H54 (cell line): Measurements from ENCODE around the gene ITIH1.

ENCODE experiments used
- DNase-seq: peaks from one replicate; pipeline ENCODE4 v3.0.0; 2011; ENCODE audit warnings: low spot score, mixed read lengths; ENCODE audit not compliant: insufficient read length
- FAIRE-seq: peaks from 3 replicates; lab custom pipeline; 2011; peaks lifted over from hg19 to GRCh38; lab: Jason Lieb, UNC
- POLR2A ChIP-seq: IDR thresholded peaks from 2 replicates; pipeline ENCODE4 v1.6.1; 2011; ENCODE audit warnings: low read depth, mild to moderate bottlenecking, low read length

ITIH1 gene

GRCh38 chr3:52790337-52790736, 12.9 kb downstream of the ITIH1 start:
- DNase-seq (no peak), FAIRE-seq (no peak)
- TF ChIP-seq POLR2A, result no peak

- no peak for TF ChIP-seq POLR2A
- DNase-seq (no peak), FAIRE-seq (no peak)
These were observed 13.3 kb downstream of the ITIH1 start for GRCh38 chr3:52790741-52791140.

GRCh38 chr3:52791366-52791765, 14.0 kb downstream of the ITIH1 start:
- DNase-seq (no peak), FAIRE-seq (no peak)
- TF ChIP-seq POLR2A, result no peak

GRCh38 chr3:52791928-52792327, 14.5 kb downstream of the ITIH1 start:
- no peak for FAIRE-seq
- no peak for TF ChIP-seq POLR2A
- no peak for DNase-seq

GRCh38 chr3:52792413-52792812, 15.0 kb downstream of the ITIH1 start:
- TF ChIP-seq POLR2A, result no peak
- FAIRE-seq, result no peak
- no peak for DNase-seq

GRCh38 chr3:52792961-52793695, 15.7 kb downstream of the ITIH1 start:
- DNase-seq (peak; percentile 29), FAIRE-seq (no peak)
- TF ChIP-seq POLR2A, result no peak

GRCh38 chr3:52793702-52794611, 16.6 kb downstream of the ITIH1 start:
- DNase-seq, result no peak
- TF ChIP-seq POLR2A, result no peak
- no peak for FAIRE-seq

GRCh38 chr3:52794612-52795099, 17.3 kb downstream of the ITIH1 start, which contains the start of gene ITIH3:
Gene ITIH3, plus strand, starts transcription at chr3:52794796. Its CDS starts 8 bp downstream, at chr3:52794804.
- no peak for TF ChIP-seq POLR2A
- DNase-seq (no peak), FAIRE-seq (no peak)

GRCh38 chr3:52795298-52795900, 18.0 kb downstream of the ITIH1 start:
- no peak for FAIRE-seq
- DNase-seq, result no peak
- no peak for TF ChIP-seq POLR2A

GRCh38 chr3:52796411-52796810, 19.0 kb downstream of the ITIH1 start:
- DNase-seq (no peak), FAIRE-seq (no peak)
- TF ChIP-seq POLR2A, result no peak

- DNase-seq (no peak), FAIRE-seq (no peak)
These were observed 21.1 kb downstream of the ITIH1 start for GRCh38 chr3:52798376-52798977.

GRCh38 chr3:52798978-52799476, 21.6 kb downstream of the ITIH1 start:
- FAIRE-seq (no peak), DNase-seq (peak; percentile 66)
- TF ChIP-seq POLR2A, result no peak

More at GRCh38 chr3:52798376-52798977, 21.1 kb downstream of the ITIH1 start:
- TF ChIP-seq POLR2A, result no peak

GRCh38 chr3:52800079-52800478, 22.7 kb downstream of the ITIH1 start:
- FAIRE-seq (no peak), DNase-seq (no peak)
- no peak for TF ChIP-seq POLR2A
